GM12878 (cell line): ENCODE data around the gene WNK2.
"Not testable (repeated sequence)": the region's sequence is repeated elsewhere in the genome, so short reads cannot be mapped to it uniquely, and the experiment has no call there.

Experiments used
- DPF2 ChIP-seq: fragments of 450-650 bp; IDR thresholded peaks from 2 replicates; pipeline ENCODE4 v1.6.1; 2017; ENCODE audit warnings: mild to moderate bottlenecking
- EZH2 ChIP-seq: IDR thresholded peaks from 2 replicates; pipeline ENCODE4 v1.6.1; 2012; ENCODE audit warnings: low read depth, mild to moderate bottlenecking, control low read depth, inconsistent platforms, low read length, borderline replicate concordance; ENCODE audit not compliant: control insufficient read depth
- POLR2AphosphoS5 ChIP-seq: IDR thresholded peaks from 2 replicates; pipeline ENCODE4 v1.6.1; 2011; ENCODE audit warnings: mild to moderate bottlenecking, low read length, inconsistent platforms
- RBBP5 ChIP-seq: fragments of 200-600 bp; sonication (generic); conservative IDR thresholded peaks from 2 replicates; pipeline ENCODE4 v1.6.1; 2016
- RCOR1 ChIP-seq: conservative IDR thresholded peaks from 2 replicates; pipeline ENCODE4 v1.6.1; 2012; ENCODE audit warnings: low read depth, low read length, improper control_type of control experiment
- USF2 ChIP-seq: IDR thresholded peaks from 2 replicates; pipeline ENCODE4 v1.6.1; 2011; ENCODE audit warnings: low read depth, low read length, improper control_type of control experiment, borderline replicate concordance
- ZBTB33 ChIP-seq: fragments of 450-650 bp; IDR thresholded peaks from 2 replicates; pipeline ENCODE4 v1.6.1; 2017; ENCODE audit warnings: mild to moderate bottlenecking
- TF ChIP-seq, protein P1 (sequence below), 3 experiments: IDR thresholded peaks in 2 of 3; conservative IDR thresholded peaks in 1 of 3; 2 replicates each; pipeline ENCODE4 v1.5.1; 2011; ENCODE audit warnings: low read depth in 3 of 3, low read length in 3 of 3, mild to moderate bottlenecking in 3 of 3, control low read depth in 2 of 3, moderate library complexity in 2 of 3, inconsistent platforms in 1 of 3, mixed read lengths in 1 of 3; ENCODE audit not compliant: control insufficient read depth in 2 of 3, insufficient read depth in 1 of 3; ENCODE audit errors: extremely low read depth in 1 of 3

DNA sequence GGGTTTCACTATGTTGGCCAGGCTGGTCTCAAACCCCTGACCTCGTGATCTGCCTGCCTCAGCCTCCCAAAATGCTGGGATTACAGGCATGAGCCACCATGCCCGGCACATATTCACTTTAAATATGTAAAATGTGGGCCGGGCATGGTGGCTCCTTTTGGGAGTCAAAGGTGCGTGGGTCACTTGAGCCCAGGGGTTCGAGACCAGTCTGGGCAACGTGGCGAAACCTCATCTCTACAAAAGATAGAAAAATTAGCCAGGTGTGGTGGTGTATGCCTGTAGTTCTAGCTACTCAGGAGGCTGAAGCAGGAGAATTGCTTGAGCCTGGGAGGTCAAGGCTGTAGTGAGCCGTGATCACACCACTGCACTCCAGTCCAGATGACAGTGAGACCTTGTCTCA is 67.4 kb downstream of the WNK2 start:
- TF ChIP-seq, protein P1, sequence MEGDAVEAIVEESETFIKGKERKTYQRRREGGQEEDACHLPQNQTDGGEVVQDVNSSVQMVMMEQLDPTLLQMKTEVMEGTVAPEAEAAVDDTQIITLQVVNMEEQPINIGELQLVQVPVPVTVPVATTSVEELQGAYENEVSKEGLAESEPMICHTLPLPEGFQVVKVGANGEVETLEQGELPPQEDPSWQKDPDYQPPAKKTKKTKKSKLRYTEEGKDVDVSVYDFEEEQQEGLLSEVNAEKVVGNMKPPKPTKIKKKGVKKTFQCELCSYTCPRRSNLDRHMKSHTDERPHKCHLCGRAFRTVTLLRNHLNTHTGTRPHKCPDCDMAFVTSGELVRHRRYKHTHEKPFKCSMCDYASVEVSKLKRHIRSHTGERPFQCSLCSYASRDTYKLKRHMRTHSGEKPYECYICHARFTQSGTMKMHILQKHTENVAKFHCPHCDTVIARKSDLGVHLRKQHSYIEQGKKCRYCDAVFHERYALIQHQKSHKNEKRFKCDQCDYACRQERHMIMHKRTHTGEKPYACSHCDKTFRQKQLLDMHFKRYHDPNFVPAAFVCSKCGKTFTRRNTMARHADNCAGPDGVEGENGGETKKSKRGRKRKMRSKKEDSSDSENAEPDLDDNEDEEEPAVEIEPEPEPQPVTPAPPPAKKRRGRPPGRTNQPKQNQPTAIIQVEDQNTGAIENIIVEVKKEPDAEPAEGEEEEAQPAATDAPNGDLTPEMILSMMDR (IDR thresholded peaks at IDR 0.05 in 2 of 3, conservative IDR thresholded peaks at IDR 0.05 in 1 of 3; ENCODE audit: control insufficient read depth in 2 of 3, extremely low read depth in 1 of 3, insufficient read depth in 1 of 3, low read depth in 3 of 3, low read length in 3 of 3) = not testable (repeated sequence)
- TF ChIP-seq EZH2, ZBTB33, POLR2AphosphoS5, USF2, RCOR1, RBBP5, DPF2: not testable (repeated sequence)
